ENCODE data around the gene SCYGR5.

- no peak for TF ChIP-seq POLR2A (IDR thresholded peaks at IDR 0.05; ENCODE audit: low read length)
- no peak for TF ChIP-seq GATA1 (IDR thresholded peaks at IDR 0.05; ENCODE audit: low read depth, low read length)
Measured at GRCh38 chr2:227707390-227707789, 40.8 kb downstream of the SCYGR5 start.

All from erythroblast (primary cell).